Stimulated activated CD4-positive, alpha-beta T cell treated with anti-CD3 and anti-CD28 coated beads, Interleukin-4, amount 100 ng/mL, for 48 hours (primary cell): Measurements from ENCODE around the gene TEX9.
A peak's percentile ranks its signal among the peaks of the same experiment; 100 is the strongest.
"Not testable (repeated sequence)": the region's sequence is repeated elsewhere in the genome, so short reads cannot be mapped to it uniquely, and the experiment has no call there.

Experiments used
- DNase-seq, 2 donors: peaks; one replicate each; pipeline ENCODE4 v3.0.0-alpha.2; 2020; ENCODE audit warnings: low read depth in 2 of 2

TEX9 gene

GRCh38 chr15:56365075-56365711 lies at the start of gene TEX9:
TSS of gene TEX9 (plus strand) at chr15:56365426. CDS start at chr15:56365451, 25 bp downstream.
- peak; percentile 74 to 75 for DNase-seq

GRCh38 chr15:56316561-56316960 lies 48.7 kb upstream of the TEX9 start:
- DNase-seq: not testable (repeated sequence)

GRCh38 chr15:56320316-56320715 lies 44.9 kb upstream of the TEX9 start:
- DNase-seq: no peak

GRCh38 chr15:56320861-56321260 lies 44.4 kb upstream of the TEX9 start:
- DNase-seq: no peak

- DNase-seq: no peak
These were observed 42.8 kb upstream of the TEX9 start for GRCh38 chr15:56322444-56322843.

GRCh38 chr15:56323435-56323834 lies 41.8 kb upstream of the TEX9 start:
- no peak for DNase-seq

GRCh38 chr15:56325186-56325585 lies 40.0 kb upstream of the TEX9 start:
- no peak for DNase-seq

GRCh38 chr15:56327721-56328502 lies 37.3 kb upstream of the TEX9 start:
- no peak for DNase-seq

- no peak for DNase-seq
These were observed 28.0 kb upstream of the TEX9 start for GRCh38 chr15:56337084-56337725.

GRCh38 chr15:56339594-56339993 lies 25.6 kb upstream of the TEX9 start:
- no peak for DNase-seq

GRCh38 chr15:56341201-56341600 lies 24.0 kb upstream of the TEX9 start:
- DNase-seq: no peak

GRCh38 chr15:56342653-56343052 lies 22.6 kb upstream of the TEX9 start:
- DNase-seq: no peak

- no peak for DNase-seq
These were observed 21.3 kb upstream of the TEX9 start for GRCh38 chr15:56343879-56344278.

- DNase-seq: no peak
These were observed 20.9 kb upstream of the TEX9 start for GRCh38 chr15:56344336-56344735.

- no peak for DNase-seq
These were observed 18.8 kb upstream of the TEX9 start for GRCh38 chr15:56346414-56346813.

- no peak for DNase-seq
These were observed 15.7 kb upstream of the TEX9 start for GRCh38 chr15:56349554-56349953.

GRCh38 chr15:56351353-56351752 lies 13.9 kb upstream of the TEX9 start:
- DNase-seq: no peak

GRCh38 chr15:56351957-56352506 lies 13.2 kb upstream of the TEX9 start:
- no peak for DNase-seq

- no peak for DNase-seq
These were observed 12.1 kb upstream of the TEX9 start for GRCh38 chr15:56353119-56353518.

- no peak for DNase-seq
These were observed 11.5 kb upstream of the TEX9 start for GRCh38 chr15:56353740-56354139.

- DNase-seq: no peak
These were observed 8.6 kb upstream of the TEX9 start for GRCh38 chr15:56356616-56357015.

GRCh38 chr15:56358604-56359003 lies 6.6 kb upstream of the TEX9 start:
- DNase-seq: no peak

- no peak for DNase-seq
These were observed 3.2 kb upstream of the TEX9 start for GRCh38 chr15:56361987-56362386.
